Loucy (cell line): Measurements from ENCODE around the gene NANOS2.

ENCODE experiments used
- H2AFZ ChIP-seq: fragments of 200-600 bp; sonication (generic); 2 replicates; pipeline ENCODE4 v1.6.0; 2016; ENCODE audit warnings: antibody characterized with exemption, mild to moderate bottlenecking, low read length, moderate library complexity
- H3F3A ChIP-seq: fragments of 200-600 bp; 2 replicates; pipeline ENCODE4 v1.6.0; 2016; ENCODE audit warnings: antibody characterized with exemption, low read depth, mild to moderate bottlenecking
- H3K27me3 ChIP-seq: fragments of 200-600 bp; sonication (generic); 2 replicates; pipeline ENCODE4 v1.6.1; 2014; ENCODE audit warnings: low read length, mild to moderate bottlenecking; ENCODE audit not compliant: insufficient read depth, poor library complexity, severe bottlenecking
- H3K36me3 ChIP-seq: fragments of 200-600 bp; sonication (generic); 2 replicates; pipeline ENCODE4 v1.6.1; 2016; ENCODE audit warnings: low read length; ENCODE audit not compliant: insufficient read depth
- H3K4me1 ChIP-seq: fragments of 200-600 bp; sonication (generic); 2 replicates; pipeline ENCODE4 v1.5.1; 2014; ENCODE audit warnings: low read length, mild to moderate bottlenecking; ENCODE audit not compliant: insufficient read depth, poor library complexity, severe bottlenecking
- H3K4me2 ChIP-seq: fragments of 200-600 bp; sonication (generic); 2 replicates; pipeline ENCODE4 v1.6.0; 2014; ENCODE audit warnings: antibody characterized with exemption, low read length, low read depth, mild to moderate bottlenecking; ENCODE audit not compliant: poor library complexity, severe bottlenecking
- H3K4me3 ChIP-seq: fragments of 200-600 bp; sonication (generic); 2 replicates; pipeline ENCODE4 v1.5.1; 2014; ENCODE audit warnings: low read length, mild to moderate bottlenecking, mixed read lengths; ENCODE audit not compliant: poor library complexity, severe bottlenecking
- H3K79me2 ChIP-seq: fragments of 200-600 bp; sonication (generic); 2 replicates; pipeline ENCODE4 v1.6.1; 2014; ENCODE audit warnings: low read length; ENCODE audit not compliant: insufficient read depth
- H3K9ac ChIP-seq: fragments of 200-600 bp; sonication (generic); 2 replicates; pipeline ENCODE4 v1.6.0; 2014; ENCODE audit warnings: mild to moderate bottlenecking, low read depth, low read length, moderate library complexity; ENCODE audit not compliant: poor library complexity, severe bottlenecking
- H3K9me2 ChIP-seq: fragments of 200-600 bp; sonication (generic); replicated peaks from 2 replicates; pipeline ENCODE4 v1.6.1; 2016; ENCODE audit warnings: low read depth, low read length, mixed read lengths
- H3K9me3 ChIP-seq: fragments of 200-600 bp; sonication (generic); 2 replicates; pipeline ENCODE4 v1.6.1; 2014; ENCODE audit warnings: mild to moderate bottlenecking, antibody characterized with exemption, low read length, low read depth; ENCODE audit not compliant: insufficient read depth
- H4K20me1 ChIP-seq: fragments of 200-600 bp; sonication (generic); 2 replicates; pipeline ENCODE4 v1.6.0; 2014; ENCODE audit warnings: antibody characterized with exemption, low read length, mild to moderate bottlenecking; ENCODE audit not compliant: insufficient read depth, poor library complexity, severe bottlenecking
- CTCF ChIP-seq: fragments of 200-600 bp; sonication (generic); conservative IDR thresholded peaks from 2 replicates; pipeline ENCODE4 v1.5.1; 2014; ENCODE audit warnings: mild to moderate bottlenecking, antibody characterized with exemption, low read length
- EZH2phosphoT487 ChIP-seq: fragments of 200-600 bp; IDR thresholded peaks from 2 replicates; pipeline ENCODE4 v1.6.1; 2018; ENCODE audit warnings: antibody characterized with exemption, mild to moderate bottlenecking, moderate library complexity, borderline replicate concordance

Gene NANOS2

GRCh38 chr19:45952686-45953505 lies 38.3 kb upstream of the NANOS2 start:
- H2AFZ ChIP-seq, result no peak overlapping the region
- no peaks in the 10 kb centered on the region for H3K9me3 ChIP-seq
- H3K4me1 ChIP-seq, result peaks cover 34% of the 10 kb centered on the region
- H3K79me2 ChIP-seq, result no peaks in the 10 kb centered on the region
- no peak for TF ChIP-seq EZH2phosphoT487
- no peak for TF ChIP-seq CTCF
- no peaks in the 10 kb centered on the region for H4K20me1 ChIP-seq
- no peaks in the 10 kb centered on the region for H3K27me3 ChIP-seq
- no peak overlapping the region for H3K4me3 ChIP-seq
- no peak overlapping the region for H3K9ac ChIP-seq
- no peaks in the 10 kb centered on the region for H3K9me2 ChIP-seq
- no peaks in the 10 kb centered on the region for H3F3A ChIP-seq
- no peaks in the 10 kb centered on the region for H3K36me3 ChIP-seq
- no peak overlapping the region for H3K4me2 ChIP-seq

GRCh38 chr19:45952341-45952685 lies 37.7 kb upstream of the NANOS2 start:
- Histone ChIP-seq H3K4me3 (no peak overlapping the region), H3K9ac (no peak overlapping the region), H3K79me2 (no peaks in the 10 kb centered on the region), H4K20me1 (no peaks in the 10 kb centered on the region), H3K4me2 (no peak overlapping the region), H3K9me2 (no peaks in the 10 kb centered on the region), H3K9me3 (no peaks in the 10 kb centered on the region), H3K36me3 (no peaks in the 10 kb centered on the region), H3K27me3 (no peaks in the 10 kb centered on the region), H3K4me1 (peaks cover 34% of the 10 kb centered on the region), H3F3A (no peaks in the 10 kb centered on the region), H2AFZ (no peak overlapping the region)
- TF ChIP-seq CTCF (no peak), EZH2phosphoT487 (no peak)

- TF ChIP-seq EZH2phosphoT487 (no peak), CTCF (no peak)
- H3K4me2 ChIP-seq, result no peak overlapping the region
- no peaks in the 10 kb centered on the region for H3K9me3 ChIP-seq
- no peaks in the 10 kb centered on the region for H3K4me1 ChIP-seq
- no peaks in the 10 kb centered on the region for H3K9me2 ChIP-seq
- no peaks in the 10 kb centered on the region for H3K36me3 ChIP-seq
- no peak overlapping the region for H2AFZ ChIP-seq
- H3K4me3 ChIP-seq, result no peak overlapping the region
- no peaks in the 10 kb centered on the region for H4K20me1 ChIP-seq
- H3K79me2 ChIP-seq, result no peaks in the 10 kb centered on the region
- no peaks in the 10 kb centered on the region for H3K27me3 ChIP-seq
- H3K9ac ChIP-seq, result no peak overlapping the region
- H3F3A ChIP-seq, result no peaks in the 10 kb centered on the region
These were observed 33.3 kb upstream of the NANOS2 start for GRCh38 chr19:45947926-45948325.
